Cardiac atrium fibroblast (primary cell): Measurements from ENCODE around the gene VPS50. TPM values are rescaled to one million over a fixed set of nuclear protein-coding genes. Genes with fewer than 3 reads are reported as not detected.

Experiments
- total RNA-seq: library from RNA; depleted of rRNA; stranded (reverse); fragments of >200 nt; gene quantifications from 2 replicates; pipeline ENCODE4 v1.2.3, GENCODE V29; 2015

The VPS50 gene
- 10.3 and 12.3 TPM in 2 replicates for total RNA-seq

GRCh38 chr7:93231799-93232672 lies at the start of gene VPS50:
TSS of gene VPS50 (plus strand) at chr7:93232366. CDS start at chr7:93232468, 102 bp downstream.

GRCh38 chr7:93226310-93226709 lies 5.9 kb upstream of the VPS50 start, which contains the start of gene HEPACAM2:
TSS of gene HEPACAM2 (minus strand) at chr7:93226469.

Other genes starting within 250 kb of the VPS50 start
- gene SAMD9, start 114.4 kb upstream of the VPS50 start, total RNA-seq = 5.6 and 6.5 TPM in 2 replicates
- 6.0 and 7.6 TPM in 2 replicates for gene SAMD9L, start 84.0 kb upstream of the VPS50 start, total RNA-seq
- gene HEPACAM2, start 5.9 kb upstream of the VPS50 start, total RNA-seq = not detected in 2 replicates